Measurements from ENCODE around the gene SMIM1. TPM values are rescaled to one million over a fixed set of nuclear protein-coding genes. Genes with fewer than 3 reads are reported as not detected.
"Not testable (repeated sequence)": the region's sequence is repeated elsewhere in the genome, so short reads cannot be mapped to it uniquely, and the experiment has no call there.

The SMIM1 gene
- polyA plus RNA-seq, 1 experiment = 1.0 TPM

DNA sequence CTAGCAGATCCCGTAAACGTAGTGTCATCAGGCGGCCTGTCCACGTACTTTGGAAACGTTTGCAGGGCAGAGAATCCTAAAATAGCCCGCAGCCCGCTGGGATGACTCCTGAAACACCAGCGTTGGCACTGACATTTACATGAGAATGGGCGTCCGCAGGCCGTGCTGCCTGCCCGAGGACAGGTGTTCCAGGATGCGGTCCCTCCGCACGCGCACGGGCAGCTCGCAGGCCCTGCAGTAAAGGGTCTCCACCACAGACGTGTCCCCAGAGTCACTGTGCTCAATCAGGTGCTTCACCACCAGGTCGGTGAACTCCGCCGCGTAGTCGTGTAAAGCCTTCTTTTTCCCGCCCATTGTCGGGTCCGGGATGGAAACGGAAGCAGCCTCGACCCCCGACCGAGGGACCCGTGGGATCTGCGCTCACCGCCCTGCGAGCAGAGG lies 26.1 kb upstream of the SMIM1 start:
- TF ChIP-seq, protein P1, sequence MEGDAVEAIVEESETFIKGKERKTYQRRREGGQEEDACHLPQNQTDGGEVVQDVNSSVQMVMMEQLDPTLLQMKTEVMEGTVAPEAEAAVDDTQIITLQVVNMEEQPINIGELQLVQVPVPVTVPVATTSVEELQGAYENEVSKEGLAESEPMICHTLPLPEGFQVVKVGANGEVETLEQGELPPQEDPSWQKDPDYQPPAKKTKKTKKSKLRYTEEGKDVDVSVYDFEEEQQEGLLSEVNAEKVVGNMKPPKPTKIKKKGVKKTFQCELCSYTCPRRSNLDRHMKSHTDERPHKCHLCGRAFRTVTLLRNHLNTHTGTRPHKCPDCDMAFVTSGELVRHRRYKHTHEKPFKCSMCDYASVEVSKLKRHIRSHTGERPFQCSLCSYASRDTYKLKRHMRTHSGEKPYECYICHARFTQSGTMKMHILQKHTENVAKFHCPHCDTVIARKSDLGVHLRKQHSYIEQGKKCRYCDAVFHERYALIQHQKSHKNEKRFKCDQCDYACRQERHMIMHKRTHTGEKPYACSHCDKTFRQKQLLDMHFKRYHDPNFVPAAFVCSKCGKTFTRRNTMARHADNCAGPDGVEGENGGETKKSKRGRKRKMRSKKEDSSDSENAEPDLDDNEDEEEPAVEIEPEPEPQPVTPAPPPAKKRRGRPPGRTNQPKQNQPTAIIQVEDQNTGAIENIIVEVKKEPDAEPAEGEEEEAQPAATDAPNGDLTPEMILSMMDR (IDR thresholded peaks at IDR 0.05; ENCODE audit: insufficient read depth, low read depth, low read length) = no peak
- H3K36me3 ChIP-seq (ENCODE audit: control insufficient read depth, insufficient read depth, low read length) = peaks cover 6% of the 10 kb centered on the region
- CTCF ChIA-PET = interaction anchor here (1.1 kb wide), 1 partner anchor 293 kb away, joined by 3 read pairs; no protein-coding TSS in a partner anchor
- H3K27me3 ChIP-seq (ENCODE audit: control insufficient read depth, insufficient read depth, low read length) = peaks cover 5% of the 10 kb centered on the region; the same call in 1 of the 2 replicates
- peak overlapping the region; percentile 57 for H3K4me3 ChIP-seq (ENCODE audit: low read depth, low read length)
- no peak for DNase-seq (ENCODE audit: low read depth)
- POLR2A ChIA-PET = no interaction called here

DNA sequence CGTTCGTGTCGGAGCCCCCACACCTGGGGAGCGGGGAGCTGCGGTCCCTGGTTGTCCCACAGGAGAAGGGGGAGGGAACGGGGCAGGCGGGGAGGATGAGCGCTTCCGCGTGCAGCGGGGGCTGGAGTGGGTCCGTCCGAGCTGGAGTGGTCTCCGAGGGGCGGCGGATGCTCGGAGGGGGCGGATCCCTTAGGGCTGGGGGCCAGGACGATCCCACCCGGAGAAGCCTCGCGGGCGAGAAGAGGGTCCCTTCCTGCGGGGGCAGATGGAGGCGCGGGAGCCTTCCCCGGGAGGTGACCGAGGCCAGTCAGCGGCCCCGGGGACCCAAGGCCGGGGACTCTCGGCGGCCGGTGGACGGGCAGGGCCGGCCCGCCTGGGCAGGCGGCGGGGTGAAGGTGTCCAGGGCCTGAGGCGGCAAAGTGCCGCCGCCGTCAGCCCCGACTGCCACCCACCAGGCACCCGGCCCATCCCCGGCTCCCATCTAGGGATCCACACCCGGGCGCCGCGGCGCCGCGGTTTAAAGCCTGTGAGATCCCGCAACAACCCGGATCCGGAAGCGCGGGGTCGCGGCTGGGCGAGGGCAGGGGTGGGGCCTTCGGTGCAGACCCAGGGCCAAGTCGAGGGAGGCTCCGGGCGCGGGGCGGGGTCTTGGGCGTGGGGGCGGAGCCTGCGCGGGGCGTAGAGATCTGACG lies 25.6 kb upstream of the SMIM1 start:
- TF ChIP-seq, protein P1 (IDR thresholded peaks at IDR 0.05; ENCODE audit: insufficient read depth, low read depth, low read length) = no peak
- ChIA-PET POLR2A (no interaction called here), CTCF (no interaction called here)
- Histone ChIP-seq H3K27me3 (ENCODE audit: control insufficient read depth, insufficient read depth, low read length) (peaks cover 5% of the 10 kb centered on the region; the same call in 1 of the 2 replicates), H3K4me3 (ENCODE audit: low read depth, low read length) (peak overlapping the region; percentile 57), H3K36me3 (ENCODE audit: control insufficient read depth, insufficient read depth, low read length) (peaks cover 2% of the 10 kb centered on the region)
- DNase-seq (ENCODE audit: low read depth) = peak; percentile 4

DNA sequence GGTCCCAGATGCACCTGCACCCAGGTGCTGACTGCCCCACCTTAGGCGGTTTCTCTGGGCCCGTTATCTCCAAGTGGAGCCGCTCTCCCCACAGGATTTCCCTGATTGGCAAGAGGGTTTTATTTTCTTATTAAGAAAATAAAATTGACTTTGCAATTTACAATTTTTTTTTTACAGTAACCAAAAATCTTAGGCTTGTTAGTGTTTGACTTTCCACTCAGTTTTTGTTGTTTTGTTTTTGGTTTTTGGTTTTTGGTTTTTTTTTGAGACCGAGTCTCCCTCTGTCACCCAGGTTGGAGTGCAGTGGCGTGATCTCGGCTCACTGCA lies 25.1 kb upstream of the SMIM1 start:
- ChIA-PET CTCF (no interaction called here), POLR2A (no interaction called here)
- TF ChIP-seq, protein P1 (IDR thresholded peaks at IDR 0.05; ENCODE audit: insufficient read depth, low read depth, low read length) = no peak
- no peak for DNase-seq (ENCODE audit: low read depth)
- Histone ChIP-seq H3K27me3 (ENCODE audit: control insufficient read depth, insufficient read depth, low read length) (peaks cover 5% of the 10 kb centered on the region; the same call in 1 of the 2 replicates), H3K4me3 (ENCODE audit: low read depth, low read length) (peak overlapping the region; percentile 57), H3K36me3 (ENCODE audit: control insufficient read depth, insufficient read depth, low read length) (peaks cover 1% of the 10 kb centered on the region)

DNA sequence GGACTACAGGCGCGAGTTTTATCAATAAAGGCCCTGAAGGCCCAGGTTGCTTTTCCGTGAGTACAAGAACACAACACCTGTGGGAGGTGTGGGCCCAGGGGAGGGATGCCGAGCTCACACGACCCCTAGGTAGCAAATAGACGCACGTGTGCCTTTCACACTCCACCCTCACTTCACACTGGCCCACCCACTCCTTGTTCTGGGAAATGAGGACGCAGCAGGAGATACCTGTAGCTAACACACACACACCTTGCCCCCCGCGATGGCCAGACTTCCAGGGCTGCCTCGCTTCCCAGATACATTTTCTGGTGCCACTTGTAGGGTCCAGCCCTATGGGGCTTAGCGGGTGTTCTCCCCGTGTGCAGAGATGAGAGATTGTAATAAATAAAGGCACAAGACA lies 24.6 kb upstream of the SMIM1 start:
- Histone ChIP-seq H3K4me3 (ENCODE audit: low read depth, low read length) (peak overlapping the region; percentile 57), H3K27me3 (ENCODE audit: control insufficient read depth, insufficient read depth, low read length) (peaks cover 5% of the 10 kb centered on the region; the same call in 1 of the 2 replicates), H3K36me3 (ENCODE audit: control insufficient read depth, insufficient read depth, low read length) (peaks cover 1% of the 10 kb centered on the region)
- ChIA-PET CTCF (interaction anchor here (1.2 to 1.4 kb wide), 2 partner anchors 23 to 295 kb away, joined by 3 read pairs; no protein-coding TSS in a partner anchor), POLR2A (no interaction called here)
- TF ChIP-seq, protein P1 (IDR thresholded peaks at IDR 0.05; ENCODE audit: insufficient read depth, low read depth, low read length) = no peak
- no peak for DNase-seq (ENCODE audit: low read depth)

DNA sequence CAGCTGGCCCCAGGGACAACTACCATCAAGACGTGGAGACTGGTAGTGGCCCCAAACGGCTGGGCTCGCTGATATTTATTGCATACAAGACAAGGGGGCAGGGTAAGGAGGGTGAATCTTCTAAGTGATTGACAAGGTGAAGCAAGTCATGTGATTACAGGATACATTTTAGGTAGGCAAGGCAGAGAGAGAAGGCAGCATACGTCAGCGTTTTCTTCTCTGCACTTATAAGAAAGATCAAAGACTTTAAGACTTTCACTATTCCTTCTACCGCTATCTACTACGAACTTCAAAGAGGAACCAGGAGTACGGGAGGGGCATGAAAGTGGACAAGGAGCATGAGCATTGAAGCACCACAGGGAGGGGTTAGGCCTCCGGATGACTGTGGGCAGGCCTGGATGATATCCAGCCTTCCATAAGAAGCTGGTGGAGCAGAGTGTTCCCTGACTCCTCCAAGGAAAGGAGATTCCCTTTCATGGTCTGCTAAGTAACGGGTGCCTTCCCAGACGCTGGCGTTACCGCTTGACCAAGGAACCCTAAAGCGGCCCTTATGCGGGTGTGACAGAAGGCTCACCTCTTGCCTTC lies 24.1 kb upstream of the SMIM1 start:
- H3K4me3 ChIP-seq (ENCODE audit: low read depth, low read length); H3K27me3 ChIP-seq (ENCODE audit: control insufficient read depth, insufficient read depth, low read length); H3K36me3 ChIP-seq (ENCODE audit: control insufficient read depth, insufficient read depth, low read length); DNase-seq (ENCODE audit: low read depth); POLR2A ChIA-PET: not testable (repeated sequence)
- CTCF ChIA-PET = interaction anchor here (1.2 to 1.4 kb wide), 2 partner anchors 24 to 295 kb away, joined by 3 read pairs; no protein-coding TSS in a partner anchor
